ENCODE measurements around the gene IL1RN. TPM values are rescaled to one million over a fixed set of nuclear protein-coding genes. Genes with fewer than 3 reads are reported as not detected.

Gene IL1RN
- total and polyA plus RNA-seq, 3 donors from 2014 or later = 3.2 to 18.4 (median 5.6) TPM

GRCh38 chr2:113182471-113183260 is 55.3 kb downstream of the IL1RN start:
- 91 to 93% methylated on average over 9 to 15 of the region's 15 CpGs for WGBS, 2 donors
- TF ChIP-seq CTCF (IDR thresholded peaks at IDR 0.05) (no peak), POLR2A (IDR thresholded peaks at IDR 0.05) (no peak)

GRCh38 chr2:113183264-113183663 is 55.9 kb downstream of the IL1RN start:
- intact Hi-C loops (cut with DNase I; ENCODE audit: low total_unique reads) = no loop called here
- WGBS, 2 donors = 93 to 100% methylated on average over 4 to 8 of the region's 8 CpGs

More at GRCh38 chr2:113182471-113183260, 55.3 kb downstream of the IL1RN start:
- Histone ChIP-seq H3K9me3 (no peaks in the 10 kb centered on the region), H3K4me1 (peaks cover 36% of the 10 kb centered on the region), H3K36me3 (ENCODE audit: low read depth, missing control alignments) (no peaks in the 10 kb centered on the region), H3K27me3 (no peaks in the 10 kb centered on the region), H3K4me3 (no peak overlapping the region), H3K27ac (no peak overlapping the region)
- DNase-seq = no peak
- intact Hi-C loops (cut with DNase I; ENCODE audit: low total_unique reads) = no loop called here

More at GRCh38 chr2:113183264-113183663, 55.9 kb downstream of the IL1RN start:
- no peak overlapping the region for H3K27ac ChIP-seq
- no peak for DNase-seq
- no peaks in the 10 kb centered on the region for H3K9me3 ChIP-seq
- no peaks in the 10 kb centered on the region for H3K36me3 ChIP-seq (ENCODE audit: low read depth, missing control alignments)
- no peak for TF ChIP-seq POLR2A (IDR thresholded peaks at IDR 0.05)
- no peak for TF ChIP-seq CTCF (IDR thresholded peaks at IDR 0.05)
- H3K4me3 ChIP-seq = no peak overlapping the region
- peaks cover 36% of the 10 kb centered on the region for H3K4me1 ChIP-seq
- no peaks in the 10 kb centered on the region for H3K27me3 ChIP-seq

Small RNAs within 50 kb of the gene (small RNA-seq; reads per million reads assigned to genes)
- 0 reads per million in 2 donors for gene RNU6-1180P

Other genes starting within 250 kb of the IL1RN start
- gene IL37, start 216.4 kb upstream of the IL1RN start, total RNA-seq = 1 to 10 TPM; 1.3 to 1.5 TPM
- gene IL37, start 216.4 kb upstream of the IL1RN start, polyA plus RNA-seq (ENCODE audit: insufficient read depth, low read depth, low replicate concordance) = not detected
- under 1 TPM in 1 of 2 donors, not detected in 1; 0.68 TPM for gene IL36G, start 149.6 kb upstream of the IL1RN start, total RNA-seq
- not detected for gene IL36G, start 149.6 kb upstream of the IL1RN start, polyA plus RNA-seq (ENCODE audit: insufficient read depth, low read depth, low replicate concordance)
- not detected for gene IL36A, start 122.1 kb upstream of the IL1RN start, total RNA-seq
- gene IL36A, start 122.1 kb upstream of the IL1RN start, polyA plus RNA-seq (ENCODE audit: insufficient read depth, low read depth, low replicate concordance) = not detected
- gene IL36B, start 74.7 kb upstream of the IL1RN start, total RNA-seq = not detected
- not detected for gene IL36B, start 74.7 kb upstream of the IL1RN start, polyA plus RNA-seq (ENCODE audit: insufficient read depth, low read depth, low replicate concordance)
- not detected for gene IL36RN, start 68.4 kb upstream of the IL1RN start, total RNA-seq
- not detected for gene IL36RN, start 68.4 kb upstream of the IL1RN start, polyA plus RNA-seq (ENCODE audit: insufficient read depth, low read depth, low replicate concordance)
- gene IL1F10, start 59.6 kb upstream of the IL1RN start, total RNA-seq = under 1 TPM in 1 of 2 donors, not detected in 1; 0.68 TPM
- not detected for gene IL1F10, start 59.6 kb upstream of the IL1RN start, polyA plus RNA-seq (ENCODE audit: insufficient read depth, low read depth, low replicate concordance)
- gene PSD4, start 46.4 kb downstream of the IL1RN start, total RNA-seq = 10 to 100 TPM; 18.7 to 35.9 TPM
- gene PSD4, start 46.4 kb downstream of the IL1RN start, polyA plus RNA-seq (ENCODE audit: insufficient read depth, low read depth, low replicate concordance) = 22.8 TPM
- 1 to 10 TPM; 4.7 to 5.4 TPM for gene PAX8, start 151.3 kb downstream of the IL1RN start, total RNA-seq
- 22.3 TPM for gene PAX8, start 151.3 kb downstream of the IL1RN start, polyA plus RNA-seq (ENCODE audit: insufficient read depth, low read depth, low replicate concordance)

Measured in testis (tissue), 3 donors.